Lower lobe of right lung (tissue), 2 donors: ENCODE measurements around the gene MLXIP. TPM values are rescaled to one million over a fixed set of nuclear protein-coding genes. Genes with fewer than 3 reads are reported as not detected.
A peak's percentile ranks its signal among the peaks of the same experiment; 100 is the strongest.
"Not testable (repeated sequence)": the region's sequence is repeated elsewhere in the genome, so short reads cannot be mapped to it uniquely, and the experiment has no call there.

Experiments
- ATAC-seq, 2 donors: fragments of 200-7000 bp; cut with Tn5 transposase; one replicate each; pipeline ENCODE4 v1.9.1; 2020 to 2022; ENCODE audit warnings: mild to moderate bottlenecking in 2 of 2, moderate library complexity in 2 of 2
- DNase-seq: peaks from one replicate; pipeline ENCODE4 v3.0.0-alpha.2; 2020
- H3K27ac ChIP-seq: fragments of 200-600 bp; one replicate; pipeline ENCODE4 v1.8.0; 2022
- H3K27me3 ChIP-seq: fragments of 200-600 bp; one replicate; pipeline ENCODE4 v1.8.0; 2022; ENCODE audit warnings: low read depth
- H3K36me3 ChIP-seq: fragments of 200-600 bp; one replicate; pipeline ENCODE4 v1.8.0; 2022; ENCODE audit warnings: mild to moderate bottlenecking
- H3K4me1 ChIP-seq: fragments of 200-600 bp; one replicate; pipeline ENCODE4 v1.8.0; 2022
- H3K4me3 ChIP-seq: fragments of 200-600 bp; one replicate; pipeline ENCODE4 v1.8.0; 2022; ENCODE audit warnings: mild to moderate bottlenecking
- H3K9me3 ChIP-seq: fragments of 200-600 bp; one replicate; pipeline ENCODE4 v1.8.0; 2022
- CTCF ChIP-seq: fragments of 200-600 bp; IDR thresholded peaks from one replicate; pipeline ENCODE4 v1.8.0; 2022; ENCODE audit warnings: antibody characterized with exemption, mild to moderate bottlenecking
- intact Hi-C: fragments of 100-400 bp; cut with DNase I; formaldehyde crosslinking; loops from one replicate; pipeline ENCODE4 v1.11.0; 2022
- total RNA-seq: library from RNA; stranded (reverse); fragmentation: NEBNext Ultra II Directional; extraction: Animal tissue kit (Norgen Biotek cat#: 25700); gene quantifications from one replicate; pipeline ENCODE4 v1.2.1, GENCODE V29; 2021
- donor health status: DM: no; HTN: yes; CAD: no; lungs with severe emphysema.

The MLXIP gene
- total RNA-seq, 1 donor from 2014 or later, result 55.9 TPM

GRCh38 chr12:122117979-122118378, 39.4 kb downstream of the MLXIP start:
- Histone ChIP-seq H3K27ac (no peak overlapping the region), H3K4me1 (peaks cover 10% of the 10 kb centered on the region), H3K4me3 (no peak overlapping the region), H3K27me3 (no peaks in the 10 kb centered on the region), H3K9me3 (no peaks in the 10 kb centered on the region), H3K36me3 (peaks cover 8% of the 10 kb centered on the region)
- ATAC-seq (no peak), DNase-seq (no peak)
- no peak for TF ChIP-seq CTCF
- intact Hi-C loops, result no loop called here

- peaks cover 39% of the 10 kb centered on the region for H3K4me1 ChIP-seq
- H3K36me3 ChIP-seq, H3K27me3 ChIP-seq, H3K27ac ChIP-seq, H3K9me3 ChIP-seq, ATAC-seq, H3K4me3 ChIP-seq: not testable (repeated sequence)
- intact Hi-C loops, result loop anchor here (10.0 kb wide), 1 partner anchor 67 kb away; no protein-coding TSS in a partner anchor
- peak; percentile 39 for DNase-seq
Measured at GRCh38 chr12:122121341-122121740, 42.8 kb downstream of the MLXIP start.

- ATAC-seq, result no peak
Measured at GRCh38 chr12:122121745-122122144, 43.2 kb downstream of the MLXIP start.

GRCh38 chr12:122123051-122123760, 44.6 kb downstream of the MLXIP start:
- Histone ChIP-seq H3K9me3 (no peaks in the 10 kb centered on the region), H3K4me3 (no peak overlapping the region), H3K27me3 (no peaks in the 10 kb centered on the region), H3K27ac (peak overlapping the region; percentile 19), H3K4me1 (peaks cover 42% of the 10 kb centered on the region), H3K36me3 (peaks cover 11% of the 10 kb centered on the region)
- DNase-seq, result peak; percentile 53
- intact Hi-C loops, result loop anchor here (10.0 kb wide), 1 partner anchor 68 kb away; no protein-coding TSS in a partner anchor
- TF ChIP-seq CTCF, result peak; percentile 74
- ATAC-seq, result peak; percentile 65 to 73

More at GRCh38 chr12:122121745-122122144, 43.2 kb downstream of the MLXIP start:
- no peak overlapping the region for H3K4me3 ChIP-seq
- intact Hi-C loops, result loop anchor here (10.0 kb wide), 1 partner anchor 67 kb away; no protein-coding TSS in a partner anchor
- TF ChIP-seq CTCF, result no peak
- no peaks in the 10 kb centered on the region for H3K9me3 ChIP-seq
- H3K36me3 ChIP-seq, result peaks cover 8% of the 10 kb centered on the region
- H3K27me3 ChIP-seq, result no peaks in the 10 kb centered on the region
- peaks cover 42% of the 10 kb centered on the region for H3K4me1 ChIP-seq
- no peak overlapping the region for H3K27ac ChIP-seq
- peak; percentile 23 for DNase-seq

GRCh38 chr12:122123761-122124145, 45.2 kb downstream of the MLXIP start:
- DNase-seq (peak; percentile 17), ATAC-seq (no peak)
- Histone ChIP-seq H3K9me3 (no peaks in the 10 kb centered on the region), H3K4me1 (peaks cover 42% of the 10 kb centered on the region), H3K27ac (no peak overlapping the region), H3K36me3 (peaks cover 17% of the 10 kb centered on the region), H3K4me3 (no peak overlapping the region), H3K27me3 (no peaks in the 10 kb centered on the region)
- intact Hi-C loops, result loop anchor here (10.0 kb wide), 1 partner anchor 69 kb away; no protein-coding TSS in a partner anchor
- no peak for TF ChIP-seq CTCF

- Histone ChIP-seq H3K4me3 (no peak overlapping the region), H3K27ac (no peak overlapping the region), H3K9me3 (no peaks in the 10 kb centered on the region), H3K36me3 (peaks cover 23% of the 10 kb centered on the region), H3K27me3 (no peaks in the 10 kb centered on the region), H3K4me1 (peaks cover 42% of the 10 kb centered on the region)
- TF ChIP-seq CTCF, result no peak
- intact Hi-C loops, result loop anchor here (10.0 kb wide), 1 partner anchor 70 kb away; no protein-coding TSS in a partner anchor
- DNase-seq, result peak; percentile 38
- no peak for ATAC-seq
Measured at GRCh38 chr12:122124370-122124769, 45.8 kb downstream of the MLXIP start.
